ENCODE data around the gene TRIM10. TPM values are rescaled to one million over a fixed set of nuclear protein-coding genes. Genes with fewer than 3 reads are reported as not detected.

TRIM10 gene
- total RNA-seq, 1 experiment from 2014 or later = not detected

GRCh38 chr6:30102414-30102969 is 58.5 kb downstream of the TRIM10 start:
- no peak for DNase-seq (ENCODE audit: extremely low read depth, low read depth)

Small RNA genes lying within 50 kb of the gene (small RNA-seq; reads per million reads assigned to genes)
- 0 to 0.02 reads per million in 2 experiments for gene RF00554

Other genes with a start within 250 kb of the TRIM10 start
- gene HLA-A, start 218.7 kb downstream of the TRIM10 start, total RNA-seq (2014; rRNA removed; shearing (Covaris generic)) = 605 and 660 TPM in 2 replicates
- gene POLR1H, start 99.9 kb downstream of the TRIM10 start, total RNA-seq (2014; rRNA removed; shearing (Covaris generic)) = 25.6 and 32.5 TPM in 2 replicates
- 70.2 and 74.1 TPM in 2 replicates for gene PPP1R11, start 94.0 kb downstream of the TRIM10 start, total RNA-seq (2014; rRNA removed; shearing (Covaris generic))
- gene RNF39, start 85.4 kb downstream of the TRIM10 start, total RNA-seq (2014; rRNA removed; shearing (Covaris generic)) = not detected in 2 replicates
- not detected in 2 replicates for gene TRIM31, start 48.1 kb downstream of the TRIM10 start, total RNA-seq (2014; rRNA removed; shearing (Covaris generic))
- gene TRIM40, start 25.1 kb downstream of the TRIM10 start, total RNA-seq (2014; rRNA removed; shearing (Covaris generic)) = not detected in 2 replicates
- 0.12 TPM in 1 of 2 replicates, not detected in the other for gene TRIM15, start 2.3 kb upstream of the TRIM10 start, total RNA-seq (2014; rRNA removed; shearing (Covaris generic))
- 14.2 and 17.4 TPM in 2 replicates for gene TRIM26, start 52.2 kb upstream of the TRIM10 start, total RNA-seq (2014; rRNA removed; shearing (Covaris generic))
- gene TRIM39, start 165.7 kb upstream of the TRIM10 start, total RNA-seq (2014; rRNA removed; shearing (Covaris generic)) = 7.0 and 9.7 TPM in 2 replicates
- 39.5 and 42.7 TPM in 2 replicates for gene RPP21, start 183.9 kb upstream of the TRIM10 start, total RNA-seq (2014; rRNA removed; shearing (Covaris generic))